NCI-H460 (cell line): ENCODE data around the gene DTX3L. TPM values are rescaled to one million over a fixed set of nuclear protein-coding genes. Genes with fewer than 3 reads are reported as not detected.

Experiments
- DNase-seq: peaks from one replicate; pipeline ENCODE4 v3.0.0-alpha.2; 2016; ENCODE audit warnings: low read depth; ENCODE audit errors: extremely low read depth
- total RNA-seq: library from RNA; depleted of rRNA; stranded (reverse); fragments of >200 nt; shearing (Covaris generic); gene quantifications from 2 replicates; pipeline ENCODE4 v1.2.3, GENCODE V29; 2014; rRNA removed

The DTX3L gene
- total RNA-seq, 1 experiment from 2014 or later, result 12.8 TPM

GRCh38 chr3:122602011-122602710 lies 38.0 kb downstream of the DTX3L start:
- DNase-seq, result no peak

- no peak for DNase-seq
Measured at GRCh38 chr3:122603056-122603455, 38.9 kb downstream of the DTX3L start.

- DNase-seq, result no peak
Measured at GRCh38 chr3:122606330-122606729, 42.2 kb downstream of the DTX3L start.

- no peak for DNase-seq
Measured at GRCh38 chr3:122608916-122609315, 44.8 kb downstream of the DTX3L start.

- DNase-seq, result no peak
Measured at GRCh38 chr3:122609798-122610559, 45.8 kb downstream of the DTX3L start.

- no peak for DNase-seq
Measured at GRCh38 chr3:122612696-122613095, 48.6 kb downstream of the DTX3L start.

GRCh38 chr3:122615303-122615702 lies 51.2 kb downstream of the DTX3L start:
- no peak for DNase-seq

GRCh38 chr3:122618614-122619013 lies 54.5 kb downstream of the DTX3L start:
- no peak for DNase-seq

- no peak for DNase-seq
Measured at GRCh38 chr3:122619040-122619439, 54.9 kb downstream of the DTX3L start.

GRCh38 chr3:122620399-122620798 lies 56.3 kb downstream of the DTX3L start:
- no peak for DNase-seq

- no peak for DNase-seq
Measured at GRCh38 chr3:122621112-122621511, 57.0 kb downstream of the DTX3L start.

GRCh38 chr3:122623031-122623829 lies 59.1 kb downstream of the DTX3L start:
- DNase-seq, result no peak

Other genes starting within 250 kb of the DTX3L start
- gene CSTA, start 239.1 kb upstream of the DTX3L start, total RNA-seq, result 6.5 and 8.3 TPM in 2 replicates
- gene MIX23, start 181.1 kb upstream of the DTX3L start, total RNA-seq, result 116 and 126 TPM in 2 replicates
- gene FAM162A, start 180.2 kb upstream of the DTX3L start, total RNA-seq, result 32.7 and 46.6 TPM in 2 replicates
- 5.1 and 6.4 TPM in 2 replicates for gene WDR5B, start 148.3 kb upstream of the DTX3L start, total RNA-seq
- gene KPNA1, start 49.4 kb upstream of the DTX3L start, total RNA-seq, result 26.5 and 28.9 TPM in 2 replicates
- gene PARP9, start within 50 bp of the DTX3L start, total RNA-seq, result 6.8 and 8.8 TPM in 2 replicates
- not detected in 2 replicates for gene PARP15, start 13.3 kb downstream of the DTX3L start, total RNA-seq
- gene PARP14, start 116.5 kb downstream of the DTX3L start, total RNA-seq, result 25.9 and 28.6 TPM in 2 replicates
- 5.1 and 5.8 TPM in 2 replicates for gene HSPBAP1, start 229.5 kb downstream of the DTX3L start, total RNA-seq
- 11.7 and 12.6 TPM in 2 replicates for gene SLC49A4, start 230.7 kb downstream of the DTX3L start, total RNA-seq